A673 (cell line): ENCODE results near the gene SLC41A3.

Source experiments
- CTCF ChIP-seq: fragments of 300-800, 200-600 bp; sonication (generic); conservative IDR thresholded peaks from 2 replicates; pipeline ENCODE4 v1.5.1; 2017; ENCODE audit warnings: low read depth, mild to moderate bottlenecking, antibody characterized with exemption, low read length, moderate library complexity, mixed read lengths
- EZH2 ChIP-seq: fragments of 200-600 bp; sonication (generic); IDR thresholded peaks from 2 replicates; pipeline ENCODE4 v1.6.1; 2017; ENCODE audit warnings: borderline replicate concordance, low read depth, mild to moderate bottlenecking, mixed read lengths, antibody characterized with exemption, low read length; ENCODE audit not compliant: poor library complexity, severe bottlenecking

- no peak for TF ChIP-seq CTCF
- TF ChIP-seq EZH2: no peak
Measured at GRCh38 chr3:126098391-126098858, 14.5 kb upstream of the SLC41A3 start.
